Measurements from ENCODE around the gene ABCA6.

ABCA6 gene

GRCh38 chr17:69144331-69145255, 2.9 kb upstream of the ABCA6 start:
- H3K4me3 ChIP-seq (ENCODE audit: low read length), result no peak overlapping the region
- no peak for DNase-seq (ENCODE audit: low read depth, low spot score)

DNA sequence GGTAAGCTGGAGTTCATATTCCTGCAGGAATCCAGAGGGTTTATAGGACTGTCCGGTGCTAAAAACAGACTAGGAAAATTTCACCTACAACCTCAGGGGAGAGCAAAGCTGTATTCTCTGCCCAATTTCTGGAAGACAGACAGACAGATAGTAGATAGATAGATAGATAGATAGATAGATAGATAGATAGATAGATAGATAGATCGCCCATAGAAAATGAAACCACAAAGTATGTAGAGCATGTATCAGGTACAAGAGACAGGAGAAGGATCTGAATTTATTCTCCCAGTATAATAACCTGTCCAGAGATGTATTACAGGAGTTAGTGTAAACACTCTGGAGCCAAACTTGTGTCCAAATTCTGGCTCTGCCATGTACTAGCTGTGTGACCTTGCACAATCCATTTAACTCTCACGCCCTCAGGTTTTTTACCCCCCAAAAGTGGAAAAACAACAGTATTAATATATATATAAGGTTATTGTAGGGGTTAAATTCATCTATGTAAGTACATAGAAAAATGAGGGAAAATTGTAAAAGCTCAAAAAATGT, 2.1 kb upstream of the ABCA6 start:
- no peak overlapping the region for H3K4me3 ChIP-seq (ENCODE audit: low read length)
- no peak for DNase-seq (ENCODE audit: low read depth, low spot score)

GRCh38 chr17:69143151-69143550, 1.5 kb upstream of the ABCA6 start:
- no peak overlapping the region for H3K4me3 ChIP-seq (ENCODE audit: low read length)
- DNase-seq (ENCODE audit: low read depth, low spot score), result no peak

GRCh38 chr17:69142175-69142802, 594 bp upstream of the ABCA6 start:
- no peak for DNase-seq (ENCODE audit: low read depth, low spot score)
- no peak overlapping the region for H3K4me3 ChIP-seq (ENCODE audit: low read length)

GRCh38 chr17:69134112-69134511, 7.6 kb downstream of the ABCA6 start:
- no peak for DNase-seq (ENCODE audit: low read depth, low spot score)
- no peak overlapping the region for H3K4me3 ChIP-seq (ENCODE audit: low read length)

DNA sequence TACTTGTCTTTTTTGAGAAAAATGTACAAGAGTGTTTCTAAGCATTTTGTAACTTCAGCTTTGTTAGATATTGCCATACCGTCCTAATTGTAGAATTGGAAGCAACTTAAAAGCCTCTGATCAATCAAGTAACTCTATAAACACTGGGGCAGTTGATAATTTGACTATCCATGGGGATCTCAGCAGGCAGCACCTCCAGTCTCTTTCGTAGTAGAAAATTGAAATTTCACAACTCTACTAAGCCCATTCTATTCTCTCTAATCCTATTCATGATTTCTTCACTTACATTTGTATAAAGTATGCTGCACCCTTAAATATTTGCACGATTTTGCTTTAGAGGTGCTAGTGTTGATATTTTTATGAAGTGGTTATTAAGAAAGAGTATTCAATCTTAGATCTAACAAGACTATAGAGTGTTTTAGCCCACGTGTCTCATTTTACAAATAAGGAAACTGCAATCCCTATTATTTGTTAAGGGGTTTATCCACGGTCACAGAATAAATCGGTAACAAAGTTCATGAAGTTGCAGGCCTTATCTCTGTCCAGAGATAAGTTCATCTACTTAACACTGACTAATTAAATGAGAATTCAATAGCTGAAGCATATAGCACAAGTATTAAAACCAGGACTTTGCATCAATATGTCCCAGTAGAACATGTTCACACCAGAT, 10.9 kb downstream of the ABCA6 start:
- no peak for DNase-seq (ENCODE audit: low read depth, low spot score)
- no peak overlapping the region for H3K4me3 ChIP-seq (ENCODE audit: low read length)

GRCh38 chr17:69123626-69124025, 18.1 kb downstream of the ABCA6 start:
- no peak for DNase-seq (ENCODE audit: low read depth, low spot score)
- no peak overlapping the region for H3K4me3 ChIP-seq (ENCODE audit: low read length)

- no peak for DNase-seq (ENCODE audit: low read depth, low spot score)
- H3K4me3 ChIP-seq (ENCODE audit: low read length), result no peak overlapping the region
Measured at GRCh38 chr17:69122065-69122464, 19.6 kb downstream of the ABCA6 start.

- no peak overlapping the region for H3K4me3 ChIP-seq (ENCODE audit: low read length)
- no peak for DNase-seq (ENCODE audit: low read depth, low spot score)
Measured at GRCh38 chr17:69117855-69118784, 23.6 kb downstream of the ABCA6 start.

DNA sequence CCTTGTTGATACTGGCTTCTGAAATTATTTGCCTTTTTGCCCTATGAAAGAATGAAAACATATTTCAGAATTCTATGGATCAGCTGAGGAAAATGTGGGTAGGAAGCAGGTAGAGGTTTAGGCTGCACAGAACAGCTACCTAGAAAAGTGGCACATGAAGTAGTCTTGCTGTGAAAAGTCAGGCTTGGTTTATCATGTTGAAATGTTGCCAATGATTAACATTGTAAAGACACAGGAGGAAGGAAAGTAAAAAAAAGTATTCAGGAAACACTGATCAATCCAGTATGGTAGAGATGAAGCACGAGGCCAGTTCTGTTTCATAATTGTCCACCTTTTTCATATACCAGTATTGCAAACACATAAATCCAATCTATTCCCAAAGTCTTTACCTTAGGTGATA, 29.9 kb downstream of the ABCA6 start:
- no peak overlapping the region for H3K4me3 ChIP-seq (ENCODE audit: low read length)
- no peak for DNase-seq (ENCODE audit: low read depth, low spot score)

GRCh38 chr17:69105907-69106730, 35.6 kb downstream of the ABCA6 start:
- no peak overlapping the region for H3K4me3 ChIP-seq (ENCODE audit: low read length)
- DNase-seq (ENCODE audit: low read depth, low spot score), result no peak

DNA sequence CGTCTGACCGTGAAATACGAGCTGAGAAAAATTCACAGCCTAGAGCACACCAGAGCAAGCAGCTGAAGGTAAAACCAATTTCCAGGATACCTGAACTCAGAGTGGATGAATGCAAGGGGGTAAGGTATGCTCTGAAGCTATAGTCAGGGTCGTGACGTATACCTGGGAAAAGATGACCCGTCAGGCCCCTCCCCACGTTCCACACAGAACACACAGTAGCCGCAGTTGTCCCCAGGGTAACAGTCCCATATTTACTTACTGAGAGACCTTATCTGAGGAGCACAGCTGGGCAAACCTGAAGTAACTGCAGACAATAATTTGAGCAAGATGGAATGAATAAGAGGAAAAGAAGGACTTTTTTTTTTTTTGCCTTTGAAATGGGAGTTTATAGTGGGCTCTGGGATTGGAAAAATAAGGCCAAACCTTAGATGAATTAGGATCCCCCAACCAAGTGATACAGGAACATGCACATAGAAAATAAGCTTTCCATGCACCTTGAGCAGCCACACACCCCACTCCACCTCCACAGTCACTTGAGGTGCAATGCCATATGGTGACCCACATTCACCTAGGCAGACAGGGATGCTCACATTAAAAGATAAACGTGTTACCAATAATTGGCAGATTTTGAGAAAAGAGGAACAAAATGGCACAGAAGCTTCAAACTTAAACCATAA, 38.0 kb downstream of the ABCA6 start:
- DNase-seq (ENCODE audit: low read depth, low spot score), result no peak
- no peak overlapping the region for H3K4me3 ChIP-seq (ENCODE audit: low read length)

DNA sequence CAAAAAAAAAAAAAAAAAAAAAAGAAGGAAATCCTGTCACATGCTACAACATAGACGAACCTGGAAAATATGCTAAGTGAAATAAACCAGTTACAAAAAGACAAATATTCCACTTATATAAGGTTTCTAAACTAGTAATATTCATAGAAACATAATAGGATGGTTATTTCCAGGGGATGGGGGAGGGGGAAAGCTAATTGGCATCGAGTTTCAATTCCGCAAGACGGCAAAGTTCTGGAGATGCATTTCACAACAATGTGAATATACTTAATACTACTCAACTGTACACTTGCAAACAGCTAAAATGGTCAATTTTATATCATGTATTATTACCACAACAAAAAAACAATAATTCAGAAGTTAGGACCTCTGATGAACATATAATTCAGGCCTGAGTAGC, 43.1 kb downstream of the ABCA6 start:
- H3K4me3 ChIP-seq (ENCODE audit: low read length), result no peak overlapping the region
- DNase-seq (ENCODE audit: low read depth, low spot score), result no peak

GRCh38 chr17:69096541-69096940, 45.2 kb downstream of the ABCA6 start:
- no peak for DNase-seq (ENCODE audit: low read depth, low spot score)

GRCh38 chr17:69093995-69094394, 47.7 kb downstream of the ABCA6 start:
- DNase-seq (ENCODE audit: low read depth, low spot score), result no peak
- no peak overlapping the region for H3K4me3 ChIP-seq (ENCODE audit: low read length)

More at GRCh38 chr17:69096541-69096940, 45.2 kb downstream of the ABCA6 start:
- H3K4me3 ChIP-seq (ENCODE audit: low read length), result no peak overlapping the region

- H3K4me3 ChIP-seq (ENCODE audit: low read length), result no peak overlapping the region
- no peak for DNase-seq (ENCODE audit: low read depth, low spot score)
Measured at GRCh38 chr17:69093279-69093789, 48.4 kb downstream of the ABCA6 start.

DNA sequence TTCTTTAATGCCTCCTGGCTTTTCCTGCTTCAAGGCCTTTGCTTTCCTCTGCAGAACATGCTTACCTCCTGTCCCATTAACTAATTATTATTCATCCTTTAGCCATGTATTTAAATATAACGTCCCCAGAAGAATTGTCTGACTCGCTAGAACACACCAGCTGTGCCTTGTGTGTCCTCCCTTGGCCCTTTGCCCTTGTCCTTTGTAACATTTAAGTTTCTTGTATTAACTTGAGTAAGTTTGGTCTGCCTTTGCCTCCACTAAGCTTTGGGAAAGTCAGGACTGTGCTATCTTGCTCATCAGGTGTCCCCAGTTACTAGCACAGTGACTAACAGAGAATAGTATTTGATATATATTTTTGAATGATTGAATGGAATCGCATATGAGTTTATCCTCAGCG, 51.3 kb downstream of the ABCA6 start:
- DNase-seq (ENCODE audit: low read depth, low spot score), result no peak
- no peak overlapping the region for H3K4me3 ChIP-seq (ENCODE audit: low read length)
